ENCODE data around the gene STK32B.

Gene STK32B

GRCh38 chr4:5198656-5199541 lies 147.6 kb downstream of the STK32B start:
- Histone ChIP-seq H3K4me1 (ENCODE audit: control insufficient read depth in 1 of 2, insufficient read depth in 2 of 2, low read length in 2 of 2) (peaks cover 0 to 3% of the 10 kb centered on the region in 2 donors), H3K9me3 (ENCODE audit: control insufficient read depth in 1 of 2, low read length in 2 of 2) (no peaks in the 10 kb centered on the region), H3K4me3 (ENCODE audit: low read depth in 1 of 2, low read length in 2 of 2) (no peak overlapping the region), H3K27me3 (ENCODE audit: low read depth, low read length) (no peaks in the 10 kb centered on the region), H3K36me3 (ENCODE audit: control insufficient read depth in 1 of 2, insufficient read depth in 2 of 2, low read length in 2 of 2) (no peaks in the 10 kb centered on the region), H3K27ac (ENCODE audit: low read length) (no peak overlapping the region)

GRCh38 chr4:5199912-5200311 lies 148.6 kb downstream of the STK32B start:
- Histone ChIP-seq H3K27me3 (ENCODE audit: low read depth, low read length) (no peaks in the 10 kb centered on the region), H3K4me3 (ENCODE audit: low read depth in 1 of 2, low read length in 2 of 2) (no peak overlapping the region), H3K4me1 (ENCODE audit: control insufficient read depth in 1 of 2, insufficient read depth in 2 of 2, low read length in 2 of 2) (peaks cover 0 to 3% of the 10 kb centered on the region in 2 donors), H3K36me3 (ENCODE audit: control insufficient read depth in 1 of 2, insufficient read depth in 2 of 2, low read length in 2 of 2) (no peaks in the 10 kb centered on the region), H3K27ac (ENCODE audit: low read length) (no peak overlapping the region), H3K9me3 (ENCODE audit: control insufficient read depth in 1 of 2, low read length in 2 of 2) (no peaks in the 10 kb centered on the region)

- no peaks in the 10 kb centered on the region for H3K36me3 ChIP-seq (ENCODE audit: control insufficient read depth in 1 of 2, insufficient read depth in 2 of 2, low read length in 2 of 2)
These were observed 149.2 kb downstream of the STK32B start for GRCh38 chr4:5200513-5200912.

GRCh38 chr4:5203309-5203992 lies 152.2 kb downstream of the STK32B start:
- Histone ChIP-seq H3K4me3 (ENCODE audit: low read depth in 1 of 2, low read length in 2 of 2) (no peak overlapping the region), H3K27me3 (ENCODE audit: low read depth, low read length) (no peaks in the 10 kb centered on the region), H3K36me3 (ENCODE audit: control insufficient read depth in 1 of 2, insufficient read depth in 2 of 2, low read length in 2 of 2) (no peaks in the 10 kb centered on the region), H3K27ac (ENCODE audit: low read length) (no peak overlapping the region), H3K9me3 (ENCODE audit: control insufficient read depth in 1 of 2, low read length in 2 of 2) (no peaks in the 10 kb centered on the region), H3K4me1 (ENCODE audit: control insufficient read depth in 1 of 2, insufficient read depth in 2 of 2, low read length in 2 of 2) (peaks cover 0 to 3% of the 10 kb centered on the region in 2 donors)

More at GRCh38 chr4:5200513-5200912, 149.2 kb downstream of the STK32B start:
- H3K27me3 ChIP-seq (ENCODE audit: low read depth, low read length) = no peaks in the 10 kb centered on the region
- peaks cover 0 to 3% of the 10 kb centered on the region in 2 donors for H3K4me1 ChIP-seq (ENCODE audit: control insufficient read depth in 1 of 2, insufficient read depth in 2 of 2, low read length in 2 of 2)
- no peaks in the 10 kb centered on the region for H3K9me3 ChIP-seq (ENCODE audit: control insufficient read depth in 1 of 2, low read length in 2 of 2)
- no peak overlapping the region for H3K27ac ChIP-seq (ENCODE audit: low read length)
- H3K4me3 ChIP-seq (ENCODE audit: low read depth in 1 of 2, low read length in 2 of 2) = no peak overlapping the region

GRCh38 chr4:5203993-5204310 lies 152.7 kb downstream of the STK32B start:
- Histone ChIP-seq H3K9me3 (ENCODE audit: control insufficient read depth in 1 of 2, low read length in 2 of 2) (no peaks in the 10 kb centered on the region), H3K27me3 (ENCODE audit: low read depth, low read length) (no peaks in the 10 kb centered on the region), H3K27ac (ENCODE audit: low read length) (no peak overlapping the region), H3K4me3 (ENCODE audit: low read depth in 1 of 2, low read length in 2 of 2) (no peak overlapping the region), H3K4me1 (ENCODE audit: control insufficient read depth in 1 of 2, insufficient read depth in 2 of 2, low read length in 2 of 2) (peaks cover 0 to 3% of the 10 kb centered on the region in 2 donors), H3K36me3 (ENCODE audit: control insufficient read depth in 1 of 2, insufficient read depth in 2 of 2, low read length in 2 of 2) (no peaks in the 10 kb centered on the region)

- H3K9me3 ChIP-seq (ENCODE audit: control insufficient read depth in 1 of 2, low read length in 2 of 2) = no peaks in the 10 kb centered on the region
- no peak overlapping the region for H3K27ac ChIP-seq (ENCODE audit: low read length)
- H3K36me3 ChIP-seq (ENCODE audit: control insufficient read depth in 1 of 2, insufficient read depth in 2 of 2, low read length in 2 of 2) = no peaks in the 10 kb centered on the region
- peaks cover 0 to 3% of the 10 kb centered on the region in 2 donors for H3K4me1 ChIP-seq (ENCODE audit: control insufficient read depth in 1 of 2, insufficient read depth in 2 of 2, low read length in 2 of 2)
- no peaks in the 10 kb centered on the region for H3K27me3 ChIP-seq (ENCODE audit: low read depth, low read length)
- no peak overlapping the region for H3K4me3 ChIP-seq (ENCODE audit: low read depth in 1 of 2, low read length in 2 of 2)
These were observed 153.5 kb downstream of the STK32B start for GRCh38 chr4:5204781-5205180.

GRCh38 chr4:5206016-5206790 lies 154.9 kb downstream of the STK32B start:
- Histone ChIP-seq H3K27me3 (ENCODE audit: low read depth, low read length) (no peaks in the 10 kb centered on the region), H3K36me3 (ENCODE audit: control insufficient read depth in 1 of 2, insufficient read depth in 2 of 2, low read length in 2 of 2) (no peaks in the 10 kb centered on the region), H3K9me3 (ENCODE audit: control insufficient read depth in 1 of 2, low read length in 2 of 2) (no peaks in the 10 kb centered on the region), H3K27ac (ENCODE audit: low read length) (no peak overlapping the region), H3K4me3 (ENCODE audit: low read depth in 1 of 2, low read length in 2 of 2) (no peak overlapping the region), H3K4me1 (ENCODE audit: control insufficient read depth in 1 of 2, insufficient read depth in 2 of 2, low read length in 2 of 2) (peaks cover 0 to 3% of the 10 kb centered on the region in 2 donors)

GRCh38 chr4:5209862-5210261 lies 158.6 kb downstream of the STK32B start:
- no peaks in the 10 kb centered on the region for H3K36me3 ChIP-seq (ENCODE audit: control insufficient read depth in 1 of 2, insufficient read depth in 2 of 2, low read length in 2 of 2)
- H3K9me3 ChIP-seq (ENCODE audit: control insufficient read depth in 1 of 2, low read length in 2 of 2) = no peaks in the 10 kb centered on the region
- H3K27ac ChIP-seq (ENCODE audit: low read length) = no peak overlapping the region
- no peaks in the 10 kb centered on the region for H3K27me3 ChIP-seq (ENCODE audit: low read depth, low read length)
- no peaks in the 10 kb centered on the region for H3K4me1 ChIP-seq (ENCODE audit: control insufficient read depth in 1 of 2, insufficient read depth in 2 of 2, low read length in 2 of 2)
- H3K4me3 ChIP-seq (ENCODE audit: low read depth in 1 of 2, low read length in 2 of 2) = no peak overlapping the region

- no peak overlapping the region for H3K4me3 ChIP-seq (ENCODE audit: low read depth in 1 of 2, low read length in 2 of 2)
- no peaks in the 10 kb centered on the region for H3K4me1 ChIP-seq (ENCODE audit: control insufficient read depth in 1 of 2, insufficient read depth in 2 of 2, low read length in 2 of 2)
- H3K27me3 ChIP-seq (ENCODE audit: low read depth, low read length) = no peaks in the 10 kb centered on the region
- H3K27ac ChIP-seq (ENCODE audit: low read length) = no peak overlapping the region
- no peaks in the 10 kb centered on the region for H3K9me3 ChIP-seq (ENCODE audit: control insufficient read depth in 1 of 2, low read length in 2 of 2)
- no peaks in the 10 kb centered on the region for H3K36me3 ChIP-seq (ENCODE audit: control insufficient read depth in 1 of 2, insufficient read depth in 2 of 2, low read length in 2 of 2)
These were observed 160.1 kb downstream of the STK32B start for GRCh38 chr4:5211282-5211839.

- Histone ChIP-seq H3K4me1 (ENCODE audit: control insufficient read depth in 1 of 2, insufficient read depth in 2 of 2, low read length in 2 of 2) (no peaks in the 10 kb centered on the region), H3K27me3 (ENCODE audit: low read depth, low read length) (no peaks in the 10 kb centered on the region), H3K9me3 (ENCODE audit: control insufficient read depth in 1 of 2, low read length in 2 of 2) (no peaks in the 10 kb centered on the region), H3K36me3 (ENCODE audit: control insufficient read depth in 1 of 2, insufficient read depth in 2 of 2, low read length in 2 of 2) (no peaks in the 10 kb centered on the region), H3K4me3 (ENCODE audit: low read depth in 1 of 2, low read length in 2 of 2) (no peak overlapping the region), H3K27ac (ENCODE audit: low read length) (no peak overlapping the region)
These were observed 161.2 kb downstream of the STK32B start for GRCh38 chr4:5212255-5213013.
